GM18519 (cell line): ENCODE data around the gene REG4.
"Not testable (repeated sequence)": the region's sequence is repeated elsewhere in the genome, so short reads cannot be mapped to it uniquely, and the experiment has no call there.

ENCODE experiments used
- ATAC-seq: cut with Tn5 transposase; IDR thresholded peaks from one replicate; pipeline ENCODE4 v1.9.1; 2021; ENCODE audit warnings: mild to moderate bottlenecking, moderate library complexity; ENCODE audit not compliant: unreplicated experiment, low FRiP score

The REG4 gene

GRCh38 chr1:119808972-119809550 is 2.2 kb downstream of the REG4 start:
- ATAC-seq = peak; percentile 67

- no peak for ATAC-seq
Observed at GRCh38 chr1:119808491-119808890, 2.8 kb downstream of the REG4 start.

GRCh38 chr1:119806489-119806888 is 4.8 kb downstream of the REG4 start:
- no peak for ATAC-seq

DNA sequence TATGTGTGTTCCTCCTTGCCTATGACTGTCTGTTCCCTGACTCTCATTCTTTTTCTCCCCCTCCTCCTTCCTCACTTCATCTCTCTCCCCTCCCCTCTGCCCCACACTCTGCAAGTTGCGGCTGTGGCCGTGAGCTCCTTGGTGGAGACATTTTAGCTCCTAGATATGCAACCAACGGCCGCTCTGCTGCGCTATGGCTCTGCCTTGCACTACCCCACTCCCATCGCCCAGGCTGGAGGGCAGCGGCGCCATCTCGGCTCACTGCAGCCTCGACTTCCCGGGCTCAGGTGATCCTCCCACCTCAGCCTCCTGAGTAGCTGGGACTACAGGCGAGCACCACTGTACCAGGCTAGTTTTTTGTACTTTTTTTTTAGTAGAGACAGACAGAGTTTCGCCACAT is 5.5 kb downstream of the REG4 start:
- ATAC-seq = no peak

GRCh38 chr1:119805247-119805646 is 6.0 kb downstream of the REG4 start:
- ATAC-seq = no peak

DNA sequence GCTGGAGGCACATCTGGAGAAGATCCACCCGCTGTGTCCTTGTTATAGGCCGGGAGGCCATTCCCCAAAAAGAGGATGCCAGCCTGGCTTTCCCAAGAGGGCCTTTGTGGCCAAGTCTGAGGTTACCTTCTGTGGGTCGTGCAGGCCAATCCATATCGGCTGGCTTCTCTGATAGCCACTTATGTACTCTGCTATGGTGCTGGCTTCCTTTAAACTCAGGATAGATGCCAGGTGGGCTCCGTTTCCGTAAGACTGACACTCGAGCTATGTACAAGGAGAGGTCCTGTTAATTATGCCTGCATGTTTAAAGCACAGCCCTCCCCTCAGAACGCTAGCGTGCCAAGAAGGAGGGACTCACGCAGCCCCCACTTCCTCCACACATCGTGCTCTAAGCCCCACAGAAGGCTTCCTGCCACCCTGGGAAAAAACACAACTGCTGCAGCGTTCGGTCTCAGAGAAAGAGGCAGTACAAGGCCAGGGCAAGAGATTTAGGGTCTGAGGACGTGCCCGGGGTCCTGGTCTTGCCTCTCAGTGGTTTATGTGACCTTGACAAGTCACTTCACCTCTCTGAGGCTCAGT is 11.6 kb downstream of the REG4 start:
- no peak for ATAC-seq

DNA sequence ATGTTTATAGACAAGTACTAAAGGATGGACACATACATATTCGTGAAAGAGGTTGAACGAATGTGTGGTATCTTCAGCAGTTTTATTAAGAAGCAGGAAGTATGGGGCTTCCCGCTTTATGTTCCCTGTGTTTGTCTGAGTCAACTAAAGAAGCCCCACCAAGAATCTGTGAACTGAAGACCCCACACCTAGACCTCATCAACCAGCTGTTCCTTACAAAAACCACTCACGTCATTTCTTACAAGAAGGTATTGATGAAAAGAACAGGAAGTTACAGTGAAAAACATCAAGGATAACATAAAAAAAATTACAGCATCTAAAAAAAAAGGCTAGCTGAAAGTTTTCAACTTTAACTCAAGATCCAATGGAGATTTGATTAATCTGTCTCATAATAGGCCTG is 12.3 kb downstream of the REG4 start:
- ATAC-seq = no peak

DNA sequence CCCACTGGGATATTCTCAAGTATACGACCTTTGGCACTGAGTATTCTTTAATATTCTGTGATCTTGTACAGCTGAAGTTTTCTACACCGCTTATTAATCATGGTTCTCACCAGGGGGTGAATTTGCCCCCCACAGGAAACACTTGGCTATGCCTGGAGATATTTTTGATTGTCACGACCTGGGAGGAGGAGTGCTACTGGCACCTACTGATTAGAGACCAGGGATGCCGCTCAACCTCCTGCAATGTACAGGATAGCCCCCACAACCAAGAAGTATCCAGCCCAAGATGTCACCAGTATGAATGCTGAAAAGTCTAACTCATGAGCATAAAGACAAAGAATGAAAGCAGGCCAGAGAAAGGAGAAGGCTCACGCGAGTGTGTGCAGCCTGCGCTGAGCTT is 13.7 kb downstream of the REG4 start:
- ATAC-seq = no peak

DNA sequence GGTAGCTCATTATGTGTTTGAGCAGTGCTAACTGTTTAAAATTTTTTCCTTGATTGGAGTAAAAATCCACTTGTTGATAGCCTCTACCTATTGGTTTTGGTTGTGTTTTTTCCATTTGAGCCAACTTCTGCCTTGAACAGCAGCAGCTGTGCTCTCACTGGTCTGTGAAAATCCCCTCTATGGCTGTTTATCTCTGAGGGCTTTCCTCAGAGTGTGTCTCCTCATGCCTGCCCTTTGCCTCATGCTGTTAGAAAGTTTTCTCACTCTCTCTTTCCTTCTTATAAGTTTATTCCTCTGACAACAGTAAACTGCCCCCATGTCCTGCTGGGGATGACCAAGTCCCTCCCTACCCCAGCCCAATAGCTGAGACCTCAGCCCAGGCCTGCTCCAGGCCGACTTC is 14.1 kb downstream of the REG4 start:
- ATAC-seq = no peak

- no peak for ATAC-seq
Observed at GRCh38 chr1:119795261-119796200, 15.7 kb downstream of the REG4 start.

- ATAC-seq = no peak
Observed at GRCh38 chr1:119794876-119795240, 16.4 kb downstream of the REG4 start.

DNA sequence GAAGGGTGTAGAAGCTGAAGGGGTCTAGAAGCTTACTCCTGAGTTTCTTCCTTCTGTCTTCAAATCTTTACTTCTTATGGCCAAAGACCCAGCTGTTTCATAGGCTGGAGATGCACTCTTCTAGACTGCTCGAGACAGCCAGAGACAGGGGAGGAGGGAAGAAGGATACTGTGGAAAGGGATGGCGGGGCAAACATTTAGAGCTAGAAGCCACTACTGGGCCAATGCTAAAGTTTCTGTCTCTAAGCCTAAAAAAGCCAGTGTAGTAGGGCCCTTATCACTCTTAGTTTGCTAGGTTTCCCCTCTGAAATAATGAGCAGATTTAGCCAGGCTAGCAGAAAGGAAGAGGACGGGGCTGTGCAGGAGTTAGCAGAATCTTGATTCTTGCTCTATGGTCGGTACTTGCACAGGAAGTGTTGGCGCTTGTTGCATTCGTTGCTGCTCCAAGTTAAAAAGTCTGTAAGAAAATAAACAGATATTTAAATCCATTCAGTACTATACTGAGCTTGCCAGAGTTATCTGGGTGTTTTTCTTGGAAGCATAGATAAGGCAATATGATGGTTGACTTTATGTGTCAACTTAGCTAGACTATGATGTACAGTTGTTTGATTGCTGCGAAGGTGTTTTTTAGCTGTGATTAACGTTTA is 16.9 kb downstream of the REG4 start:
- no peak for ATAC-seq

DNA sequence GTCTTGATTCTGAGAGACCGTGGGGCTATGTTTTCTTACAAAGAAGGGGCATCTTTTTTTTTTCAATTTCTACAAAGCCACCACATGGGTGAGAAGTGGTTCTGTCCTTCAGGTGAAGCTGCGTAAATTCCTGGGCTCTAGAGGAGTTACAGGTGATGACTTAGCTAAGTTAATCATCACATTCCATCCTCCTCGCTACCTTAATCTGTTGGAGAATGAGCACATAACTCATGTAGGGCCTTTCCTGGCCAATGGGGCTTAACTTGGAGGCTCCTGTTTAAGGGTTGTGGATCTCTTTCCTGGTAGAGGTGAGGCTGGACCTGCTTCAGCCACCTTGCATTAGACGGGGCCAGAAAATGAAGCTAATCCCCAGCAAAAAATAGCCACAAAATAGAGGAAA is 19.9 kb downstream of the REG4 start:
- ATAC-seq = no peak

GRCh38 chr1:119790451-119791198 is 20.6 kb downstream of the REG4 start:
- ATAC-seq = no peak

DNA sequence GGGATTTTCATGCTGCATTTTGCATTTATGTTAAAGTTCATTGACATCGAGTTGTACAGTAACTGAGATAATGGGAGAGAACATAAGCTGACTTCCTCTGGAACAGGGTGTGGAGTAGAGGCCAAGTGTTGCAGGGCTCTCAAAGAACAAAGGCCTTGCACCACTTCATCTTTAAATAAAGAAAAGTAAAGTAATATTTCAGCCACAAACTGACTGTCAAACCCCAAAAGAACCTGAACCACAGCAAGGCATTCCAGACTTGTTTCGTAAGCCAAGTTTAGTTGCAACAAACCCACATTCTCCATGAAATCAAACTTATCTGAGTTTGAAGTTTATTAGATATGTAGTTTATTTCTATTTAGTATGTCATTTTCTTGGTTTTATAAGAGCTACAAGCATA is 23.5 kb downstream of the REG4 start:
- no peak for ATAC-seq

GRCh38 chr1:119786473-119787050 is 24.7 kb downstream of the REG4 start:
- ATAC-seq = not testable (repeated sequence)

DNA sequence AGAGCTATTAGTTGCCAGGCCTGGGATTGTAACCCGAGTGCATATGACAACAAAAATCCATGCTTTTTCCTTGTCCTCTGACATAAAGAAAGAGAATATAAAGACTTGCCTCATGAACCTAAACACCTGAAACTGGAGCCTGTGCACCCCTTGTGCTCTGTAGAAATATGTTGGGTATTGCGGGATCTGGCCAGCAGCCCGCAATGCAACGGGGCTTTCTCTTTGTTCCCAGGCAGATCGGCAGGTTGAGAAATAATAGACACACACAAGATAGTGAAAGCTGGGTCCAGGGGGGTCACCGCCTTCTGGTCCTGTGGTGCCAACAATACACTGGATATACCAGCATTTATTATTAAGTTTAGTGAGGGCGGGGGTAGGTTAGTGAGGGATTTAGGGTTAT is 25.2 kb downstream of the REG4 start:
- ATAC-seq = not testable (repeated sequence)

GRCh38 chr1:119784191-119784781 is 27.0 kb downstream of the REG4 start:
- ATAC-seq = no peak

- ATAC-seq = no peak
Observed at GRCh38 chr1:119783354-119784185, 27.7 kb downstream of the REG4 start.
